Posterior cingulate gyrus (tissue), 11 donors: Measurements from ENCODE around the gene LRRTM4.
"Not testable (repeated sequence)": the region's sequence is repeated elsewhere in the genome, so short reads cannot be mapped to it uniquely, and the experiment has no call there.

Experiments used
- DNase-seq, 10 donors: peaks; one replicate each; pipeline versions ENCODE4 v3.0.0 to v3.0.0-alpha.2; 2020 to 2021; ENCODE audit warnings: mixed read lengths in 3 of 10
- intact Hi-C: fragments of 100-400 bp; cut with DNase I; formaldehyde crosslinking; loops from one replicate; pipeline ENCODE4 v1.15.1; 2023

LRRTM4 gene

DNA sequence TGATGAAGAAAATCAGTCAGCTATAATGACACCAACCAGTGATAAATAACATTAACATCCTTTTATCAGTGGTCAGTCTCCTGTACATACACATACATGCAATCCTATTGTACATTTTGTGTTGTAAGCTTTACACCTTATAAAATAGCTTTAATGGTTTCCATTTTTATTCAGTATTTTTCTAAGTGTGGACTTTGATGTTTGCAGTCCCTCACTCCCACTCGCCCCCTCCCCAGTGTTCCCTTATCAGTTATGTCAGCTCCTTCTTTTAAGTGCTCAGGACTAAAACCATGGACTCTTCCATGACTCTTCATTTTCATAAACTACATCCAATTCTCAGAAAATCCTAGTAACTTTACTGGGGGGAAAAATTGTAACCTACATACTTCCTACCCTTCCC lies 713.0 kb downstream of the LRRTM4 start:
- intact Hi-C loops, result no loop called here
- no peak for DNase-seq

GRCh38 chr2:76808732-76809131 lies 713.4 kb downstream of the LRRTM4 start:
- intact Hi-C loops, result no loop called here
- DNase-seq, result no peak

GRCh38 chr2:76793647-76794334 lies 728.4 kb downstream of the LRRTM4 start:
- no peak for DNase-seq

DNA sequence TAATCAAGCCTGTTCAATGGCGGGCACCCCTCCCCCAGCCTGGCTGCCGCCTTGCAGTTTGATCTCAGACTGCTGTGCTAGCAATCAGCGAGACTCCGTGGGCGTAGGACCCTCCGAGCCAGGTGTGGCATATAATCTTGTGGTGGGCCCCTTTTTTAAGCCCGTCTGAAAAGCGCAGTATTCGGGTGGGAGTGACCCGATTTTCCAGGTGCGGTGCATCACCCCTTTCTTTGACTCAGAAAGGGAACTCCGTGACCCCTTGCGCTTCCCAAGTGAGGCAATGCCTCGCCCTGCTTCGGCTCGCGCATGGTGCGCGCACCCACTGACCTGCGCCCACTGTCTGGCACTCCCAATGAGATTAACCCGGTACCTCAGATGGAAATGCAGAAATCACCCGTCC lies 740.9 kb downstream of the LRRTM4 start:
- intact Hi-C loops, DNase-seq: not testable (repeated sequence)

More at GRCh38 chr2:76793647-76794334, 728.4 kb downstream of the LRRTM4 start:
- intact Hi-C loops, result no loop called here

- DNase-seq, result no peak
- intact Hi-C loops, result no loop called here
Measured at GRCh38 chr2:76763276-76763675, 758.9 kb downstream of the LRRTM4 start.

GRCh38 chr2:76760367-76760704 lies 761.8 kb downstream of the LRRTM4 start:
- DNase-seq, result no peak
- intact Hi-C loops, result no loop called here

DNA sequence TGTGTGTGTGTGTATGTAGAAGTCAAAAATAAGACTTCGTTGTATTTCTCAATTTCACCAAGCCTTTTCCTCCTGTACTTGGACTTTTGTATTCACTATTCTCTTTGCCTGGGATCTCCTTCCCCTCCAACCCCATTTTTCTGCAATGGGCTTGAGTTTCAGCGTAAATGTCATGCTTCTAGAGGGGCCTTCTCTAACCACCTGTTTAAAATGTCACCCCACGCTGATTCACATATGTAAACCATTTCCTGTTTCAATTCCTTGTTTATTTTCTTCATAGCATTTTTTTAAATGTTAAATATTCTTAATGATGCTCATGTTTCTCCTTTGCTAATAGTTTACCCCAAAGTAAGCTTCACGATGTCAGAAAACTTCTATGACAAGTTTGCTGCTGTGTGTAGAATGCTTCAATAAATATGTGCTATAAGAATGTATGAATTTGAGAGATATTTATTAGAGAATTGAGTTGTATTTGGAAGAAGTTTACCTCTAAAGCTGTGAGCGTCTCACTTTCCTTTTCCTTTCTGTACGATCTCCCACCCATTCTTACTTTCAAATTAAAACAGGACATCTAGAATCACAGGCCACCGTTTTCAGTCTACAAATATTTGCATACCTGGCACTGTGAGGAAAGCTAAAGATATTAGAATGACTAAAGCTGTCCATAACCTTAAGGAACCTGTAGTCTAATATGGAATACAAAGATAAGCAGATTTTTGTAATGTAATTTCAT lies 762.4 kb downstream of the LRRTM4 start:
- intact Hi-C loops, result no loop called here
- DNase-seq, result no peak

GRCh38 chr2:76752506-76752905 lies 769.7 kb downstream of the LRRTM4 start:
- intact Hi-C loops, result no loop called here
- no peak for DNase-seq

DNA sequence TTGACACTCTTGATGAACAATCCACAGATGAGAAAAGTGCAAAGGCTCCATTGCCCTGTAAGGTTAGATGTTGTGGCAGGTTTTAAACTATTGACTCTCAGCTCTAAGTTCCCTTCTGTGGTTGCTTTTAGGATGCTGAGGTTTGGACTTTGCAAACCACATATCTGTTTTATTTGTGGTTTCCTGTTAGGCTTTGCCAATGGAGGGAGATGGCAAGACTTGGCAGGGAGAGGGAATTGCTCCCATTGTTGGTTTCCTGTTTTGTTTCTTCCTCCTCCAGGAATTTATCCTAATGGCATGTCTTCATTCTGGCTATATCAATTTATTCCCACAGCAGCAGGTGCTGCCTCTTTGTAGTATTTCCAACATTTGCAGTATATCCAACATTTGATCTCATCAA lies 772.3 kb downstream of the LRRTM4 start:
- no peak for DNase-seq
- intact Hi-C loops, result no loop called here

- peak in 1 of 10 donors; percentile 50 for DNase-seq
- intact Hi-C loops, result no loop called here
Measured at GRCh38 chr2:76748581-76749296, 773.4 kb downstream of the LRRTM4 start.

GRCh38 chr2:76745605-76746004 lies 776.6 kb downstream of the LRRTM4 start:
- DNase-seq, result no peak
- intact Hi-C loops, result no loop called here

- intact Hi-C loops, result no loop called here
- DNase-seq, result no peak
Measured at GRCh38 chr2:76737607-76738006, 784.6 kb downstream of the LRRTM4 start.

GRCh38 chr2:76733736-76734135 lies 788.4 kb downstream of the LRRTM4 start:
- DNase-seq, result no peak
- intact Hi-C loops, result no loop called here

DNA sequence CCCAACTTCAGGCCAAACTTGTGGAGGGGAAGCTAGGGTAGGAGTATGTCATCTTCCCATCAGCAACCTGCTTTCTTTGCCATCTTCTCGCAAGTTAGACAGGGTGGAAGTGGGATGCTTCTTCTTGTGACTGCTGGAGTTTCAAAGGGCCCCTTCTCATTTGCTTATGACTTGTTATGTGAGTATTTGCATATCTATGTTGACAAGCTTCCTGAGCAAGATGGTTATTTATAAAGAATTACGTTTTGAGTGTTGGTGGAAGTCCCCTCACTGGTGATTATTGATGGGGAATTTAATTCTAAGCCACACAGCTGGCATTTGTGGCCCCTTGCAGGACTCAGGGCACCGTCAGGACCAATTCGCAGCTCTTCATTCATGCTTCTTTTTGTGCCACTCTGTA lies 791.0 kb downstream of the LRRTM4 start:
- intact Hi-C loops, result no loop called here
- DNase-seq, result no peak

GRCh38 chr2:76730021-76730420 lies 792.2 kb downstream of the LRRTM4 start:
- DNase-seq, result no peak
- intact Hi-C loops, result no loop called here

DNA sequence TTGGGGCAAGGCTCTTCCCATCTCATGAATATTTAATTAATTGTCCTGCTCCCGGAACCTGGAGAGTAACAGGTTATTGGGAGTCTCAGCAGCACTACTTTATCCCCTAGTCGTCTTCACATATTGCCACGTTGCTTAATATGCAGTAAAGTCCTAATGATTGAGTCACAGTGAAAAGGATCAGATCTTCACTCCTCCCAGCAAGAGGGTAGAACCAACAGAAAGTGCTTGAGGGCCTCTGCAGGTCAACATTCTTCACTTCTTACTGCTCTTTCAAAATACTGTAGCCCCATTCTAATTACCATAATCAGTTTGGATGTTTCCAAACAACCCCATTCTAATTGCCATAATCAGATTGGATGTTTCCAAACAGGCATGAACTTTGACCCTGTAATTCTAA lies 801.0 kb downstream of the LRRTM4 start:
- intact Hi-C loops, result no loop called here
- DNase-seq, result no peak

- intact Hi-C loops, result no loop called here
- DNase-seq, result no peak
Measured at GRCh38 chr2:76713312-76713711, 808.9 kb downstream of the LRRTM4 start.

DNA sequence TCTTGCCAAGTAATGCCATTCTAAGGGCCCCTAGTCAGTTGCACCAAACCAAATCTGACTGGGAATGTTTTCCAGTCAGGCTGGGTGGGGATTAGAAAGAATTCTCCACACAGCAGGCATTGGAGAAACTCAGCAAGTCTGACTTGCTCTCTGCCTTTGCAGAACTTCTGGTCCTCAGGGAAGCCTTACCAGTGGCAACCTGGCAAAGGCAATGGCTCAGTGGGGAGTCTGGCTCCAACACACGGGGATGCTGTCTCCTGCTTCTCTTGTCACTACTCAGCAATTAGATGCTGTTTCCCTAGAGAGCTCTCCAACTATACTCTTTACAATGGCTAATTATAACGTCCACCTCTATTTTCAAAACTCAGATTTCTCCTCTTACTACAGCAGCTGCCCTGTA lies 810.7 kb downstream of the LRRTM4 start:
- intact Hi-C loops, result no loop called here
- no peak for DNase-seq

- DNase-seq, result no peak
- intact Hi-C loops, result no loop called here
Measured at GRCh38 chr2:76700894-76701293, 821.3 kb downstream of the LRRTM4 start.

DNA sequence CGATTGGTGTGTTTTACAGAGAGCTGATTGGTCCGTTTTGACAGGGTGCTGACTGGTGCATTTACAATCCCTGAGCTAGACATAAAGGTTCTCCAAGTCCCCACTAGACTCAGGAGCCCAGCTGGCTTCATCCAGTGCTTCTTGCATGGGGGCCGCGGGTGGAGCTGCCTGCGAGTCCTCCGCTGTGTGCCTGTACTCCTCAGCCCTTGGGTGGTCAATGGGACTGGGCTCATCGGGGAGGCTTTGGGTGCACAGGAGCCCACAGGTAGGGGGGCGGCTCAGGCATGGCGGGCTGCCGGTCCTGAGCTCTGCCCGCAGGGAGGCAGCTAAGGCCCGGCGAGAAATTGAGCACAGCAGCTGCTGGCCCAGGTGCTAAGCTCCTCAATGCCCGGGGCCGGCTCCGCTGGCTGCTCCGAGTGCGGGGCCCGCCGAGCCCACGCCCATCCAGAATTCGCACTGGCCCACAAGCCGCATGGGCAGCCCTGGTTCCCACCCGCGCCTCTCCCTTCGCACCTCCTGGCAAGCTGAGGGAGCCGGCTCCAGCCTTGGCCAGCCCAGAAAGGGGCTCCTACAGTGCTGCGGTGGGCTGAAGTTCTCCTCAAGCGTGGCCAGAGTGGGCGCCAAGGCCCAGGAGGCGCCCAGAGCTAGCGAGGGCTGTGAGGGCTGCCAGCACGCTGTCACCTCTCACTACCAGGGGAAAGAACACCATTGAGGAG lies 824.0 kb downstream of the LRRTM4 start:
- intact Hi-C loops, result not testable (repeated sequence)
- peak in 2 of 10 donors; percentile 64 to 67 for DNase-seq
